HG02623 (cell line): ENCODE results near the gene FLT3.
"Not testable (repeated sequence)": the region's sequence is repeated elsewhere in the genome, so short reads cannot be mapped to it uniquely, and the experiment has no call there.

Experiments
- ATAC-seq: cut with Tn5 transposase; IDR thresholded peaks from one replicate; pipeline ENCODE4 v1.9.1; 2021; ENCODE audit warnings: moderate library complexity; ENCODE audit not compliant: unreplicated experiment

Gene FLT3

GRCh38 chr13:28101886-28102285, 1.5 kb upstream of the FLT3 start:
- not testable (repeated sequence) for ATAC-seq

- ATAC-seq, result no peak
Measured at GRCh38 chr13:28099396-28100149, 803 bp downstream of the FLT3 start.

- ATAC-seq, result no peak
Measured at GRCh38 chr13:28097503-28097902, 2.9 kb downstream of the FLT3 start.

- no peak for ATAC-seq
Measured at GRCh38 chr13:28094306-28094705, 6.1 kb downstream of the FLT3 start.

GRCh38 chr13:28093881-28094280, 6.5 kb downstream of the FLT3 start:
- no peak for ATAC-seq

- ATAC-seq, result no peak
Measured at GRCh38 chr13:28092431-28092830, 7.9 kb downstream of the FLT3 start.

GRCh38 chr13:28089065-28089464, 11.3 kb downstream of the FLT3 start:
- no peak for ATAC-seq

GRCh38 chr13:28077820-28078219, 22.6 kb downstream of the FLT3 start:
- not testable (repeated sequence) for ATAC-seq

- ATAC-seq, result no peak
Measured at GRCh38 chr13:28077231-28077630, 23.1 kb downstream of the FLT3 start.

GRCh38 chr13:28071424-28071823, 29.0 kb downstream of the FLT3 start:
- ATAC-seq, result no peak

GRCh38 chr13:28067491-28067890, 32.9 kb downstream of the FLT3 start:
- ATAC-seq, result no peak

- ATAC-seq, result no peak
Measured at GRCh38 chr13:28058866-28059613, 41.3 kb downstream of the FLT3 start.

GRCh38 chr13:28056970-28057712, 43.2 kb downstream of the FLT3 start:
- peak; percentile 73 for ATAC-seq

GRCh38 chr13:28056426-28056825, 44.0 kb downstream of the FLT3 start:
- no peak for ATAC-seq

- no peak for ATAC-seq
Measured at GRCh38 chr13:28055357-28055756, 45.0 kb downstream of the FLT3 start.

- no peak for ATAC-seq
Measured at GRCh38 chr13:28052945-28053344, 47.4 kb downstream of the FLT3 start.

GRCh38 chr13:28049880-28050875, 50.2 kb downstream of the FLT3 start:
- no peak for ATAC-seq

GRCh38 chr13:28049215-28049614, 51.2 kb downstream of the FLT3 start:
- ATAC-seq, result no peak

GRCh38 chr13:28048768-28049167, 51.6 kb downstream of the FLT3 start:
- no peak for ATAC-seq

- peak; percentile 90 for ATAC-seq
Measured at GRCh38 chr13:28047757-28048388, 52.5 kb downstream of the FLT3 start.
